HG03135 (cell line): ENCODE results near the gene GPRIN1.

Experiments used
- ATAC-seq: cut with Tn5 transposase; IDR thresholded peaks from one replicate; pipeline ENCODE4 v1.9.1; 2021; ENCODE audit warnings: mild to moderate bottlenecking, moderate library complexity; ENCODE audit not compliant: unreplicated experiment

The GPRIN1 gene

DNA sequence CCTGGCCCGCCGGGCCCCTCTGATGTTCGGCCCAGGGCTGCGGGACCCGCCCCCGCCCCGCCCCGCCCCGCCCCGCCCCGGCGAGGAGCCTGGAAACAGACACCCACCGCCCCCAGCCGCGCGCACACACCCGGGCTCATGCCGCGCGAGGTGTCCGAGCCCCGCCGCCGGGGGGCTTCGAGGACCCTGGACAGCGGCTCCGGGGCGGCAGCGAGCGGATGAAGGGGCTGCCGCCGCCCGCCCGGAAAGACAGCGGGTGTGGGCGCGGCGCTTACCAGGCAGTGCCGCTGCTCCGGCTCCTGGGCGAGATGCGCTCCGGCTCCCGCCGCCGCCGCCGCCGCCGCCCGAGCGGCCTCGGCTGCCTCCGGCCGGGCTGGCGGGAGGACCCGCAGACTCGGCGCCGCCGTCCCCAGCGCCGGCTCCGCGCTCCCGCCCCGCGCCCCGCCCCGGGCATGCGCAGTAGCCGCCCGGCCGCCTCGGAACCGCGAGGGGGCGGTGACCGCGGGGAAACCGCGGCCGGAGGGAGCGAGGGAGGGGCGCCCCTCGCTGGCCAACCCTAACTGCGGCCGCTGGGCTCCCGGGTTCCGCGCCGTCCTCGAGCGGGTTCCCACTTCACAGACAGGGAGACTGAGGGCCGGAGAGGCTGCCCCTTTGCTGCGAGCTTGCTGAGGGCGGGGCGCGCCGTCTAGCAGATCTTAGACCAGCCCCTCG is at the start of gene GPRIN1:
Gene GPRIN1 (minus strand): TSS at position 433 of the 711 bp plus-strand sequence. CDS start 10,322 bp downstream, outside the sequence.
- peak; percentile 55 for ATAC-seq

- no peak for ATAC-seq
Measured at GRCh38 chr5:176659512-176659839, 49.5 kb upstream of the GPRIN1 start.

DNA sequence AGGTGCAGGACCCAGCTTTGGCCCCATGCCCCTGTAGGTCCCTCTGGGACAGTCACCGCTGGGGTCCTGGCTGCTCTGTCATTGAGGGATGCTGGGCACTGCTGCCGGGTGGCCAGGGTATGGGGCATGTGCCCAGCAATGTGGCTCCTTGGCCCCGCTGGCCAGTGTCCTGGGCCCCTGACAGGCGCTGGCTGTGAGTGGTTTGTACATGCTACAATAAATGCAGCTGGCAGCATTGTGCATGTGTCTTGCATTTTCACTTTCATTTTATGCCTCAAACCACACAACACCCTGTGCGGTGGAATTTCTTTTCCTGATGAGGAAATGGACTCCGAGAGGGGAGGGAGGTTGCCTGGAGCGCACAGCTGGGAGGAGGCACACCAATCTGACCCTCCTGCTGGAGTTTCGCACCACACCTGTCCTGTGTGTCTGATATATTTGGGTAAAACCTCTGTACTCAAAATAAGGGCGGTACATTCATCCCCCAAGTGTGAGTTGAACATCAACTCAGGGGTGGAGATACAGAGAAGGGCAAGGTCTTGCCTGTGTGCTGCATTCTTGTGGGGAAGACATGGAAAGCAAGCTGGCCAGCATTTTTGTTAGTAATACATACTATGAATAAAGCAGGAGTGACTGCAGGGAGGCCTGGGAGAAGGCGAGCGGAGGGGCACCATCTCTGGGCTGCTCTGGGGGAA is 49.0 kb upstream of the GPRIN1 start:
- ATAC-seq, result no peak

GRCh38 chr5:176658007-176658599 is 48.1 kb upstream of the GPRIN1 start:
- no peak for ATAC-seq

DNA sequence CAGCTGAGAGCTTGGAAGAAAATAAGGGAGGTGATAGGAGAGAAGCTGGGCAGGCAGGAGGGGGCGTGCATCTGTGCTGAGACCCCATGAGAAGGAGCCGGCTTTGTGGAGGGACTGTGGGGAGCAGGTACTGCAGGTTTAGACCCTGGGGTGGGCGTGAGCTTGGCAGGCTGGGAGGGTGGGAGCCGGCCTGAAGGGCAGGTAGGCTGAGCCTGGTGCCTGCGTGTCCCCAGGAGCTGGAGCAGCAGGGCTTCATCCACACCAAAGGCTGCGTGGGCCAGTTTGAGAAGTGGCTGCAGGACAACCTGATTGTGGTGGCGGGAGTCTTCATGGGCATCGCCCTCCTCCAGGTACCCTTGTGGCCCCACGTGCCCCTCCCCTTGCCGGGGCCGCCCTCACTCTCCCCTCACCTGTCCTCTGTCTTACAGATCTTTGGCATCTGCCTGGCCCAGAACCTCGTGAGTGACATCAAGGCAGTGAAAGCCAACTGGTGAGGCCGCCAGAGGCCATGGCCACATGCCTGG is 46.6 kb upstream of the GPRIN1 start:
- no peak for ATAC-seq

DNA sequence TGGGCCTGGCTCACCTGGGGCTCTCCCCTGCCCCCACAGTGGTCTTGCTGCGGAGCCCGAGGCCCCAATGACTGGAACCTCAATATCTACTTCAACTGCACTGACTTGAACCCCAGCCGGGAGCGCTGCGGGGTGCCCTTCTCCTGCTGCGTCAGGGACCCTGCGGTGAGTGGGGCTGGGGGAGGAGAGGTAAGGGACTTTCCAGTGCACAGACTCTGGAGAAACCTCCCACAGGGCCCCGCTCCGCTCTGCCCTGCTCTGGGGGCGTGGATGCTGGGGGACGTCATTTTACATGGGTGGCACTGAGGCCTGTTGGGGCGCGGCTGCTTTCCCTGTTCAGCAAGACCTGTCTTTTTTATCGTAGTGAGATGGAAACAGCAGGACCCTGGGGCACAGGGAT is 44.9 kb upstream of the GPRIN1 start:
- no peak for ATAC-seq

GRCh38 chr5:176653401-176654385 is 43.7 kb upstream of the GPRIN1 start:
- no peak for ATAC-seq

DNA sequence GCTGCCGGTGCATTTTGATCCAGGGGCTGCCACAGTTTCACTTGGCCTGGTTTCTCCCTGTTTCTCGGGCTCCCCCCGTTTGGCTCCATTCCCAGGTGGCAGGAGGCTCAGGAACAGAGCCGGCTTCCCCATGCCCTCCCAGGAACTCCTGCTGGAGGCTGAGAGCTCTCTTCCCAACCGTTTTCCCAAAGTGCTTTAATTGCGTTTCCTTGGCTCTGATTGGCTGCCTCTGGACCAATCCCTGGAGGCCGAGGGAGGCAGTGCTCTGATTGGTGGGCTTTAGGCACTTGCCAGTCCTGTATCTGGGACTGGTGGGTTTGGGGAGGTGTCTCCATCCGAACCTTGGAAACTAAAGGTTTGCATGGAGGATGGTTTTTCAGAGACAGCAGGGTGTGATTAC is 42.2 kb upstream of the GPRIN1 start:
- ATAC-seq, result no peak

GRCh38 chr5:176651472-176651980 is 41.6 kb upstream of the GPRIN1 start:
- ATAC-seq, result no peak

DNA sequence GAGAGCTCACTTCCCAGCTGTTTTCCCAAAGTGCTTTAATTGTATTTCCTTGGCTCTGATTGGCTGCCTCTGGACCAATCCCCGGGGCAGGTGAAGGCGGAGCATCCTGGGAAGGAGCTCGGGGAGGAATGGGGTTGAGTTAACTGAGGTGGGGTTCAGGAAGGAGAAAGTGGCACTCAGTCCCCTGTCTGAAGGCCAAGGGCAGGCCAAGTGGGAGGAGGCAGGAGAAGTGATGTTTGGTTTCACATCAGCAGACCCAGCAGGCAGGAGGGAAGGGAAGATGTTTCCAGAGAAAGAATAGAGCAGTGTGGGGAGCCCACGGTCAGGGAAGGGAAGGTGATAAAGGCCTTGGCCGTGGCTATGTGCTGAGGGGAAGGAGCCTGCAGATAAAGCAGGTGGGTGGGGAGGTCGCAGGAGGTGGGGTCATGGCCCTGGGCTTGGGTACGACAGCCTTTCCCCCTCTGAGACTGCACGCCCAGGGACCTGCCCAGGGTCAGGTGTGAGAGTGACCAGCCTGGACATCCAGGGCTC is 40.5 kb upstream of the GPRIN1 start:
- ATAC-seq, result no peak

DNA sequence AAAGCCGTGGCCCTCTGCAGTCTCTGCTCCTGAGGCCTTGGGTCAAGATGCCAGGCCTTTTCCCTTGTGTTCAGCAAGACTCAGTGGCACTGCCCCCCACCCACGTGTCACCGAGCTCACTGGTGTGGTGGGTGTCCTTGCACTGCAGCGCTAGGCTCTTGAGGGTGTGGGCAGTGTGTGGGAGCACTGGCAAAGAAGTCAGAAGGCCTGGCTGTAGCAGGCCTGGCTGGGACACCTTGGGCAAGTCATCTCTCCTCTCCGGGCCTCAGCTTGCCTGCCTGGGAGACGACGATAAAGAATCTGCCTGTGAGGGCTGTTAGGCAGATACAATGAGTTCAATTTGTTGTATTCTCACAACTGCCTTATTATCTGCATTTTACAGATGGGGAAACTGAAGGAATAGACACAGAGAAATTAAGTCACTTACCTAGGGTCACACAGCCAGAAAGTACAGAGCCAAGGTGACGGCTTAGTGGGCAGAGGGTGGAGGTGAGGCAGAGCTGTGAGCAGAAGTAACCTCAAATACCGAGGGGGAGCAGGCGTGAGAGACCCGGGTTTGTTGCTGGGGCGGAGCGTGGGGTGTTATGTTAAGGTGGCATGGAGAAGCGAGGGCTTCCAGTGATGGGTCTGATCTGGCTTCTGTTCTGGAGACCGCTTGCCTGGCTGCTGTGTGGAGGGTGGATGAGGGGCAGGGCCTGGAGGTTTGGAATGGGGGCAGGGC is 38.7 kb upstream of the GPRIN1 start:
- ATAC-seq, result no peak

DNA sequence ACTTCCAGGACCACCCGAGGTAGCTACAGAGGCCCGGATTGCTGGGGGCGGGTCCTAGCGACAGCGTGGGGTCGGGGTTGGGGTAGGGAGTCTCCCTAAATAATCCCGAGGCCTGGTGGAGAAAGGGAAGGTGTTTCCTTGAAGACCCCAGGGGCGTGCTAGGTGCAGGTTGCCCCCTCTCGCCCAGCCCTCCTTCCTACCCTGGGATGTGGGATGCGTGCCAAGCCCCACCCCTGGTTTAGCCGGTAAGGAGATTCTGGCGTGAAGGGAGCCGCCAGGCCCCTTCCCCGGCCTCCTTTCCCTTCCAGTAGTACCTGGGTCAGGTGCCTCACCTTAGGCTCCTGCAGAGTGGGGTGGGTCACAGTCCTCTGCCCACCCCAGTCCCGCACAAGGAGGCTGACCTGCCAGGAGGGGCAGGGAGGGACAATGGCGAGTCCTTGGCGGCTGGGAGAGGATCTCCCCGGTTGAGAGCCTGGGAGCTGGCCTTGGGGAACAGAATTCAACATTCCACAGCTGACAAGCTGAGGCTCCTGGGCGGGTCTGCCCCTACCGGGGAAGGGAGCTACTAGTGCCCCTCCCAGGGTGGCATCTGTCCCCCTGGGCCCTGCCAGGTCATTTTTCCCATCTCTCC is 38.0 kb upstream of the GPRIN1 start:
- no peak for ATAC-seq

DNA sequence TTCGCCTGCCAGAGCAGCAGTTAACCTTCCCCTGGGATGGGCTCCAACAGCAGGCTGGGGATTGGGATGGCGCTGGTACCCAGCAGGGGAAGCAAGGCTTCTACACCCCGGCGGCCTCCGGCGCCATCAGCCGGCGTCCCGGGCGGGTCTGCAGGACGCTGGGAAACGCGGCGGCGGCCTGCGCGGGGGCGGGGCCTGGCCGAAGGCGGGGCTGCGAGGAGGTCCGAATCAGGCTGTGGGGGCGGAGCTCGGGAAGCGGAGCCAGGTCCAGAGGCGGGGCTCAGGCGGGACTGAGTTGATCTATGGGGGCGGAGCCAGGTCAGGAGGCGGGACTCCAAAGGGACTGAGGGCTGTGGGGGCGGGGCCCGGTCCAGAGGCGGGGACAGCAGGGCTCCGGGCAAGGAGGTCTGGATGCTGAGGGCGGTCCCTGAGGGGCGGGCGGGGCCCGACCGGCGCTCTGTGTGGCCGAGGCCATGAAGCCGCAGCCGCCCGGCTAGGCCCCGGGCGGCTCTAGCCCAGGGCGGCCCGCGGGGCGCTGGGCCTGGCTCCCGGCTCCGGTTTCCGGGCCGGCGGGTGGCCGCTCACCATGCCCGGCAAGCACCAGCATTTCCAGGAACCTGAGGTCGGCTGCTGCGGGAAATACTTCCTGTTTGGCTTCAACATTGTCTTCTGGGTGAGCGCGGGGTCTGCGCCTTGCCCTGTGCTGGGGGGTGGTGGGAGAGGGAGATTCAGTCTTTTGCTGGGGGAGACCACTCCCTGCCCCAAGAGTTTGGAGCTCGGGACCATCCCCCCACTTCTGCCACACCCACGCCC is 37.3 kb upstream of the GPRIN1 start, which contains the start of gene TSPAN17:
Gene TSPAN17 (plus strand): TSS at position 455 of the 813 bp plus-strand sequence. CDS start 132 bp downstream, at position 587.
- peak; percentile 92 for ATAC-seq

DNA sequence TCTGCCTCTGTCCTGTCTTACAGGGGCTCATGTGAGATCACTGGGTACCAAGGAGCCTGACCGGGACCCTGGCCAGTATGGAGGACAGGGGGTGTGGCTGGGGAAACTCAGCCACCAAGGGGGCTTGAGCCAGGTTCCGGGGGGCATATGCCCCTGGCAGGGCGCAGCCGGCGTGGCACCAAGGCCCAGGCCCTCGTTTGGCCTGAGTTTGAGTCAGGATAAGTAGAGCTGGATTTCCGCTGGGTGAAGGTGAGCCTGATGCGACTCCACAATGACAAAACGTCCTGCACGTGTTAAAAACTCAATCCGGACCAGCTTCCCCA is 36.7 kb upstream of the GPRIN1 start:
- ATAC-seq, result no peak

DNA sequence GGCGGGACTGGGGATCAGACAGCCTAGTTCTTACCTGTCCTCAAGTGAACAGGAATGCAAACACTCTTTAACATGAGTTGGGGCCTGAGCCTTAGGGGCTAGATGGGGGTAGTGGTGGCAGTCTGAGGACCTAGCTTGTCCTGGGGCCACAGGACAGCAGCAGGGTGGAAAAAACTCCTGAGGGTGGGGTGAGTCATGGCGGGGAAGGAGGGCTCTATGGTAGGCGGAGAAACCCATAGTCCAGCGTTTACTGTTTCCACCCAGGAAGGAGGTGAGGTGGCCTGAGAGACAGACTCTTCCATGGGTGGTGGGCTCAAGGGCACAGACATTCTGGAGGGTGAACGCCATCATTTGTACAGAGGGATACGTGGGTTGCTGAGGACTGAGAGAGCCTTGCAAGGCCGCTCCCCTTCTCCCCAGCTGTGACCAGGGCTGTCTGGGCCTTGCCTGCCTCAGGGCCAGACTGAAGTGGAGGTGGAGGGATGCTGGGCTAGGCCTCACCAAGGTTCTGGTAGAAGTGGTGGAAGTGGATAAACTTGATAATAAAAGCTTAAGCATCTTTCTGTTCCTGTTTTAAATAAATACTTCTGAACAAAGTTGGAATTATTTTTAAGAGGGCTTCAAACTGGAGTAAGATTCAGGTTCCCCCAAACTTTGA is 36.2 kb upstream of the GPRIN1 start:
- ATAC-seq, result no peak

DNA sequence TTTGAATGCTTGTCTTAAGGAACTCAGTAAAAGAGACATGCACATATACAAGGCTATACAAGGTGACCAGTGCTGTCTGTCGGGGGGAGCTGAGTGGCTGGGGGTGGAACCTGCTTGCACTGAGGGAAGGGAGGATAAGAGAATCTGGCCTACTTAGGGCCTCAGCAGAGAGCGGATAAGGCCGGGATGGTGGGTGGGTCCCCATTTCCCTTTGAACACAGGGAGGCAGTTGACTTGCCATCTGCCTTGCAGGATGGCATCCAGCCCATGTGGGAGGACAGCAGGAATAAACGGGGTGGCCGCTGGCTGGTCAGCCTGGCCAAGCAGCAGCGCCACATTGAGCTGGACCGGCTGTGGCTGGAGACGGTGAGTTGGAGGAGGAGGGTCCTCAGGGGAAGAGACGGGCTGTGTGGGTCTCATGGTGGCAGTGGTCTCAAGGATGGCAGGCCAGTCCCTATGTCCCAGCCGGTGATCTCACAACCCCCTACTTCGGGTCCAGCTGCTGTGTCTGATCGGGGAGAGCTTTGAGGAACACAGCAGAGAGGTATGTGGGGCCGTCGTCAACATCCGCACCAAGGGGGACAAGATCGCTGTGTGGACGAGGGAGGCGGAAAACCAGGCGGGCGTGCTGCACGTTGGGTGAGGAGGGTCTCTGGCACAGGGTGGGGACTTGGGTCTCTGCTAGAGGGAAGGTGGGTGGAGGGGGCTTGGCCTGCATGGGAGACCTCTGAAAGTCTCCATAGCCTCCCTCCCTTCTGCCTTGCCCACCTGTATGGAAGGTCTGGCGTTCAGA is 35.1 kb upstream of the GPRIN1 start:
- no peak for ATAC-seq

DNA sequence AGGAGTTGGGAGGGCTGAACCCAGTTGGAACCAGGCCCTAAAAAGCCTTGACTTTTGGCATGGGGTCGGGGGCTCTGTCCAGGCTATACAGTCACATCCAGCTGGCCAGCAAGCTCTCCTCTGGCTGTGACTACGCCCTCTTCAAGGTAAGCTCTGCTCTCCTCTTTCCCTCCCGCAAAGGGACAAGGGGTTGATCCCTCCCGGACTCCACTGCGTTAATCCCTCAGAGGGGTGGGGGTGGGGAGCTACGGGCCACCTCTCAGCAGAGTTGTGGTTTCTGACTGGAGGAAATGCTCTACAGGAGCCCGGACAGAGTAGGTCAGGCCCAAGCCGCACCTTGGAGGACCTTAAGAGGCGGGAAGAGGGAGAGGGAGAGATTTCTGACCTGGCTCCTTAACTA is 34.3 kb upstream of the GPRIN1 start:
- ATAC-seq, result no peak
